SK-N-MC (cell line): ENCODE measurements around the gene NUBP1.

Experiments
- EZH2 ChIP-seq: fragments of 200-600 bp; sonication (generic); IDR thresholded peaks from one replicate; pipeline ENCODE4 v1.6.1; 2017; ENCODE audit warnings: antibody characterized with exemption
- POLR2AphosphoS5 ChIP-seq: IDR thresholded peaks from 2 replicates; pipeline ENCODE4 v1.6.1; 2012; ENCODE audit warnings: mild to moderate bottlenecking, low read depth, low read length, borderline replicate concordance

- TF ChIP-seq POLR2AphosphoS5 (no peak), EZH2 (no peak)
These were observed 39.0 kb downstream of the NUBP1 start for GRCh38 chr16:10782628-10783027.
